Measurements from ENCODE around the gene ALOX12B. TPM values are rescaled to one million over a fixed set of nuclear protein-coding genes. Genes with fewer than 3 reads are reported as not detected.

Gene ALOX12B
- total RNA-seq, 2 donors from 2014 or later: 0.48 to 0.69 TPM

GRCh38 chr17:8096541-8096940 lies 9.0 kb upstream of the ALOX12B start:
- DNase-seq: no peak
- intact Hi-C loops (cut with DNase I): no loop called here
- Histone ChIP-seq H3K27ac (no peak overlapping the region), H3K9me3 (no peaks in the 10 kb centered on the region), H3K36me3 (no peaks in the 10 kb centered on the region), H3K4me1 (no peaks in the 10 kb centered on the region), H3K27me3 (no peaks in the 10 kb centered on the region), H3K4me3 (no peak overlapping the region), H3K9ac (ENCODE audit: low read depth in 2 of 2, low read length in 2 of 2) (no peak overlapping the region)
- TF ChIP-seq CTCF (IDR thresholded peaks at IDR 0.05): no peak

DNA sequence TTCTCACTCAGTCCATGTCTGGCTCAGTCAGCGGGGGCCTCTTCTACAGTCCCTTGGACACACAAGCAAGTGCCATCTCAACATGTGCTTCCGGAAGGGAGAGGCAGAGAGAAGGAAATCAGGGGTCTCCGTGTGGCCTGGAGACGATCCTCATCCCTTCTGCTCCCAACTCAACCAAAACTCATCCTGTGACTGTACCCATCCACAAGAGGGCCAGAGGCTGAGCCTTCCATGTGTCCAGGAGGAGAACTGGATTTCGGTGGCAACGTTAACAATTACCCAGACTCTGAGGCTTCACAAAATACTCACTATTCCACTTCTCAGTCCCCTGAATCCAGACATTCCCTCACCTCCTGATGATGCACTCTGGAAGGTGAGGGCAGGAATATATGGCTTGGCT lies 7.8 kb upstream of the ALOX12B start:
- no peak for DNase-seq
- Histone ChIP-seq H3K27ac (no peak overlapping the region), H3K4me3 (no peak overlapping the region), H3K9me3 (no peaks in the 10 kb centered on the region), H3K4me1 (no peaks in the 10 kb centered on the region), H3K36me3 (no peaks in the 10 kb centered on the region), H3K9ac (ENCODE audit: low read depth in 2 of 2, low read length in 2 of 2) (no peak overlapping the region), H3K27me3 (no peaks in the 10 kb centered on the region)
- TF ChIP-seq CTCF (IDR thresholded peaks at IDR 0.05): no peak
- intact Hi-C loops (cut with DNase I): no loop called here

DNA sequence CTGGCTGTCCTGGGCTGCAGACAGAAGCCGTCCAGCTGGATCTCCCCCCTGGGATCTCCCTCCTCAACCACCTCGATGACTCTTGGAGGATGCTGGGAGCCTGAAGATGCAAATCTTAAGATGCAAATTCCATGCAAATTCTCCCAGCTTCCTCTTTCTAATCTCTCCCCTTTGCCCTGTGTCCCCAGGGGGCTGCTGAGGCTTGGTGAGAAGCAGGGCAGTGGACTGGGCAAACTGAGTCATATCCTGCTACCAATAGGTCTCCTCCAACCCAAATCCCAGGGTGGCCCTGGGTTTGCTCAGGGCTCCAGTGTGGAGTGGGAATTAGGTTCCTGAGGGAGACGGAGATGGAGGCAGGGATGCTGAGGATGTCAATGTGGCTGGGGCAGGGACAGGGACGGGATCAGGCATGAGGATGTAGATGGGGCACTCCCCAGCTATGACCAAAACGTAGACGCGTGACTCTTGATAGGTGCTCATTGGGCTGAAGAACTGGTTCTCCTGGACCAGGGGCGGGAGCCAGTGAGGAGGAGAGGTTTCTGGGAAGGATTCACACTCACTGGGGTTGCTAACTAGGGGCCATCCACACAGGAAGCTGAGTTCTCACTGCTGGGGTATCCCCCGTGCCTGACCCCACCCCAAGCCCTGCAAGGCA lies 3.6 kb upstream of the ALOX12B start:
- Histone ChIP-seq H3K4me1 (no peaks in the 10 kb centered on the region), H3K4me3 (no peak overlapping the region), H3K36me3 (no peaks in the 10 kb centered on the region), H3K27me3 (no peaks in the 10 kb centered on the region), H3K9ac (ENCODE audit: low read depth in 2 of 2, low read length in 2 of 2) (no peak overlapping the region), H3K9me3 (no peaks in the 10 kb centered on the region), H3K27ac (no peak overlapping the region)
- no peak for DNase-seq
- no peak for TF ChIP-seq CTCF (IDR thresholded peaks at IDR 0.05)
- intact Hi-C loops (cut with DNase I): no loop called here

GRCh38 chr17:8089728-8090127 lies 2.2 kb upstream of the ALOX12B start:
- no peak for DNase-seq
- Histone ChIP-seq H3K27me3 (no peaks in the 10 kb centered on the region), H3K36me3 (no peaks in the 10 kb centered on the region), H3K9me3 (no peaks in the 10 kb centered on the region), H3K4me3 (no peak overlapping the region), H3K4me1 (no peaks in the 10 kb centered on the region), H3K9ac (ENCODE audit: low read depth in 2 of 2, low read length in 2 of 2) (no peak overlapping the region), H3K27ac (no peak overlapping the region)
- intact Hi-C loops (cut with DNase I): no loop called here
- no peak for TF ChIP-seq CTCF (IDR thresholded peaks at IDR 0.05)

DNA sequence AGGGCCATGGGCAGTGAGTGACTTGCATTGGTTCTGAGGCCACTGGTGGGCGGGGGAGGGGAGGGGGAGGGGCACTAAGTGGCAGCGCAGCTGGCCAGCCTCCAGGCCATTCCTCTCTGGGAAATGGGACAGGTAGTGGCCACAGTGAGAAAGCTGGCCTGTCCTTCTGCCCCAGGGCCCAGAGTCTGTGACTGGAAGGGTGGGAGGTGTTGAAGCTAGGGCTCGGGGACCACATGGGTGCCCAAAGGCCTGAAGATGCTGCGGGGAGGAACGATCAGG lies 375 bp upstream of the ALOX12B start:
- Histone ChIP-seq H3K27me3 (no peaks in the 10 kb centered on the region), H3K9me3 (no peaks in the 10 kb centered on the region), H3K4me1 (no peaks in the 10 kb centered on the region), H3K27ac (no peak overlapping the region), H3K9ac (ENCODE audit: low read depth in 2 of 2, low read length in 2 of 2) (no peak overlapping the region), H3K4me3 (no peak overlapping the region), H3K36me3 (no peaks in the 10 kb centered on the region)
- TF ChIP-seq CTCF (IDR thresholded peaks at IDR 0.05): no peak
- intact Hi-C loops (cut with DNase I): no loop called here
- no peak for DNase-seq
